ENCODE results near the gene TMEM245.
A peak's percentile ranks its signal among the peaks of the same experiment; 100 is the strongest.

Gene TMEM245

GRCh38 chr9:109020113-109020512, 99.6 kb downstream of the TMEM245 start:
- no peak for DNase-seq

DNA sequence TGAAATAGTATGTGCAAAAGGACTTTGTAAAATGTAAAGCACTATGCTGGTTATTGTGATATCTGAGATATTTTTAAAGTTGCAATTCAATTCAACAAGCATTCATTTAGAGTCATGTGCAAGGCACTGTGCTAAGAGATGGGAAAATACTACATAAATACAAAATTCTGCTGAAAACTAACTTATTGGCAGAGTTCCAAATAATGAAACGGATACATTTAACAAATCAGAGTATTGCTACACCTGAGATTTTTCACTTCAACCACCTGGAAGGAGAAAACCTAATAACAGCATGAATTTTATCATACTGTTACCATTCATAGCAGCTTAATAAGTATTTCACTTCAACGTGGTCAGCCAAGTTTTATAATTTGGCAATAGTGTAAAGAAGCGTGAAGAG, 100.3 kb downstream of the TMEM245 start:
- no peak for DNase-seq

DNA sequence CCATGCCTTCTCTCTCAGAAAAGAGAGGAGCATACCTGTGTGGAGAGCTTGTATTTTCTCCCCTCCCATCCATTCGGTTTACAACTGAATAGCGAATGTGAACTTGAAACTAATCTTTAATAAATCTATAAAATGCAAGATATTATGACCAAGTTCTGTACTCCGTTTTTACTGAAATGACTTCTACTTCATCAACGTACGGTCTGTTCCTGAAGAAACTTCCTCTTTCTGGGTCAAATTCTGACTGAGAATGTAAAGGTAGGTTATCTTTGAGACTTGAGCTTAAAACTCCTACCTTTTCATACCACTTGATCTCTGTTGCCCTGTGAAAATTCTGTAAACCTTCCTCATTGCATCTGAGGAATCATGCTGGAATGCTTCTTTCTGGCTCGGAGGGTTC, 102.3 kb downstream of the TMEM245 start:
- no peak for DNase-seq

- no peak for DNase-seq
These were observed 102.7 kb downstream of the TMEM245 start for GRCh38 chr9:109017061-109017460.

DNA sequence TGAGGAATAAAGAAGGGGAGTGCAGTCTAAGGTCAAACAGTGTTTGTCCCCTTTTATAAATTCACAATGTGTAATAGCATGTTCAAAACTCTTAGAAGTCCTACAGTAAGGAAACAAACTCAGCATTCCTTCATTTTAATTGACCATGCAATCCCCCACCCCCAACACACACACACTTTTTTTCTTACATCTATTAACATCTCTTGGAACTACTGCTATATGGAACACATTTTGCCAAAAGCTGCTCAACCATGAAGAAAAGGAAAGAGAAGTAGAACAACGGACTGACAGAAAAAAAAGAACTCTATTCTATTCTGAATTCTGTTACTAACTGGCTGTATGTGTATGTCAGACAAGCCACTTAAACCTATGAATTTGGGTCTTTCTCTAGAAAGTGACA, 103.6 kb downstream of the TMEM245 start:
- no peak for DNase-seq

- DNase-seq = no peak
These were observed 105.0 kb downstream of the TMEM245 start for GRCh38 chr9:109014608-109015280.

DNA sequence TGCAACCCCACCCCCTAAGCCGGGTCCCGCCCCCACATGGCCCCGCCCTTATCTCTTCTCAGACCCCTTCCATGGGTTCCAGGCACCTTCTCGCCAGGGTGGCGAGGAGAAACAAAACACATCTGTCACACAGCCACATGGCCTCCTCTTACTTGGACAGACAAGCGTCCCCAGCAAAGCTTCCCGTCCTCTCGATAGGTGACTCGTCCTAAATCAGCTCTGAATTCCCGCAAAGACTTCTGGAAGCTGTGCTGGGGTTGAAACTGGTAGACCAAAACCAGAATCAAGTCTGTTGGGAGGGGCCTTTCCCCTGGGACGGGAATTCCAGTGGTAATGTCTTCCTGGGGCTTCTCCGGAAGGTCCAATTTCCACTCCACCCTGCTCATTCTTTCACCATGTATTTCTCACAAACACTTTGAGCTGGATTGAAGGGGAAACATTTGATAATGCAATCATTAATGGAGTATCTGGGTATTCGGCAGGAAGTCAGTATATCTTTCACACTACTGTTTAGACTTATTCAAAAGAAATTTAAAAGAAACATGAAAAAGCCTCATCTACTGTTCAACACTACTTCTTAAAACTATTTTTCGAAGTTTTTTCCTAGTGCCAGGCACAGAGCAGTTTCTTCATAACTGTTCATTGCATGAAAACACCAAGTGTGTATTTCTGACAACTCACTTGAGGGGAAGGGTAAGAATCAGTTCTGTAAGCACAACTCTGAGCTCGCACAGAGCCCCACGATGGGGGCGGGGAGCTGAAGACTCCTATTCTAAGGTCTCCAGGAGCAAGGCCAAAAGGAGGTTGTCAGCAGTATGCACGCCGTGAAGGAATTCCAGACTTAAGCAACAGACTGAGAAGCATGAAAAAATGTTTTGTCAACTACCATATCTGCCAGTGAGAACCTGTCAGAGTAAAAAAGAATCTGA, 105.8 kb downstream of the TMEM245 start:
- DNase-seq = no peak

- DNase-seq = peak; percentile 83
These were observed 106.7 kb downstream of the TMEM245 start, which contains the start of gene CTNNAL1 for GRCh38 chr9:109012876-109013678. TSS of gene CTNNAL1 (minus strand) at chr9:109013499. CDS start at chr9:109013442, 57 bp downstream.

DNA sequence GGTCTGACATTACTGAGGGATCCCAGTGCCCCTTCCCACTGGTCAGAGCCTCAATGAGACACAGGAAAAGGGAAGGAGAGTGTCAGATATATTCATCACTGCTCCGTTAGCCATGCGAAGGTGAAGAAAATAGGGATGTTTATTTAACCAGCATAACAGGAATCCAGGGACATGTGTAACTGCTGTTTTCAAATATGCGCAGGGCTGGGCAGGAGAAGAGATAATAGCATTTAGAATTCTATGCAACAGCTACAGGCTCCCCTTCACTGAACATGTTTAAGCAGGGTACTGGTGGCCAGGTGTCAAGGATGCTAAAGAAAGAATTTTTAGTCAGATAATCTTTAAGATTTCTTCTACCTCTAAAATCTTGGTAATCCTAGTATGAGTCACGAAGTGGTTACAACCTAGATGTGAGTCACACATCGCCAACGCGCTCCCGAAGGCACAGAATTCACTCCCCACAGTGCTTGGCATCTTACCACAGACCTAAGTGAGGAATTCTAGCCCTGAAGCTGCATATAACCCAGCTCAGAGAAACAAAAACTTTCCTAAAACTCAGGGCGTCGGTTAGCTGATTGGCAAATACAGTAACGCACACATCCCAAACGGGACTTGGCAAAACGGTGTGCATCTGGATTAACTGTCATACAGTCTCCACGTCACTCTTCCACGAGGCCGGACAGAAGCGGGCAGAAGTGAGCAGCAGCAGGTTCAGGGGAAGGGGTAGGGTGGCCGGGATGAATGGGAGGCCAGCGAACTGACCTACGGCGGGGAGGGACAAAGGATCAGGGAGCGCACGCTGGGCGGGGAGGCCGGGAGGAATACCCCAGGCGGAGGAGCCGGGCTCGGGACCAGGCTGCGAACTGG, 107.5 kb downstream of the TMEM245 start:
- DNase-seq = peak; percentile 52

GRCh38 chr9:109011231-109011671, 108.5 kb downstream of the TMEM245 start:
- no peak for DNase-seq

- DNase-seq = peak; percentile 72
These were observed 109.0 kb downstream of the TMEM245 start for GRCh38 chr9:109010746-109011145.

- DNase-seq = no peak
These were observed 114.1 kb downstream of the TMEM245 start for GRCh38 chr9:109005678-109006077.

- no peak for DNase-seq
These were observed 116.6 kb downstream of the TMEM245 start for GRCh38 chr9:109003116-109003515.

GRCh38 chr9:109002141-109002540, 117.6 kb downstream of the TMEM245 start:
- DNase-seq = no peak

DNA sequence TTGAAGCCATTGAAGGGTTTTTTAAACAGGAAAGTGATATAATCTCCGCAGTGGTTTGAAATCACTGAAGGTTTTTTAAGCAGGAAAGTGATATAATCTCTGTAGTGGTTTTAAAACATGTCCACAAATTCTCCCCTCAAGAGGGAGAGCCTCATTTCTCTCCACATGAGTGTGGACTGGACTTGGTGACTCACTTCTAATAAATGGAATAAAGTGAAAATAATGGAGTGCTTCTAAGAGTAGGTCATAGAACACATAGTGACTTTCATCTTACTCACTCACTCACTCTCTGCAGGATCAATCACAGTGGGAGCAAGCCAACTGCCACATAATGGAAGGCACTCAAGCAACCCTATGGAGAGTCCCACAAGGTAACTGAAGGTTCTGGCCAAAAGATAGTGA, 118.5 kb downstream of the TMEM245 start:
- DNase-seq = no peak

GRCh38 chr9:108997112-108997511, 122.6 kb downstream of the TMEM245 start:
- DNase-seq = no peak

GRCh38 chr9:108996643-108997042, 123.1 kb downstream of the TMEM245 start:
- no peak for DNase-seq

DNA sequence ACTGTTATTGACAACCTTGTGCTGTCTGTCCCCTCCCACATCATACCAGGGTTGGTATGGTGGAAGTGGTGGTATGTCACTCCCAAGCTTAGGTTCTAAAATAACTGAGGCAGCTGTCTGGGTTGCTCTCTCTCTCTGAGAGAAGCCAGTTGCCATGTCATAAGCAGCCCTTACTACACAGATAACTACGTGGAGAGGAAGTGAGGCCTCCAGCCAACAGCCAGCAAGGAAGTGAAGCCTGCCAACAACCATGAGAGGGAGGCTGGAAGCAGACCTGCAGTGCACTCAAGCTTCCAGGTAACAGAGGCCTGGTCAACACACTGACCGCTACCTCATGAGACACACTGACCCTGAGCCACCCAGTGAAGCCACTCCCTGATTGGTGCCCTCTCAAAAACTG, 125.1 kb downstream of the TMEM245 start:
- peak; percentile 41 for DNase-seq

DNA sequence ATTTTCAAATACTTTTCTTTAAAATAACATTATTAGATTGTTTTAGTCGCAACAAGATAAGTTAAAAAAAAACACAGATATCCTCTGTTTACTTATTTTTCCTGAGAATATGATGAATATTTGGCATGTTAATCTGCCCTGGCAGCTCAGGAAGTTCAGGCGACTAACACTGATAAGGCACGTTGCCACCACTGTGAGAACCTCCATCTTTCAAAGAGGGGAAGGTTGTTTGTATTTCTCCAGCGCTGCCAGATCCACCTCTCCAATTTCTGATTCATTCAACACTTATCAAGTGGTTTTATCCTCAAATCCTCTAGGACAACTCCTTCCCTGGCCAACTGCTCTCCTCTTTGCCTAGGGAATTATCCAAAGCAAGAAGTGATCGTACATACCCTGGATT, 128.3 kb downstream of the TMEM245 start:
- no peak for DNase-seq

GRCh38 chr9:108983885-108984284, 135.9 kb downstream of the TMEM245 start:
- no peak for DNase-seq

DNA sequence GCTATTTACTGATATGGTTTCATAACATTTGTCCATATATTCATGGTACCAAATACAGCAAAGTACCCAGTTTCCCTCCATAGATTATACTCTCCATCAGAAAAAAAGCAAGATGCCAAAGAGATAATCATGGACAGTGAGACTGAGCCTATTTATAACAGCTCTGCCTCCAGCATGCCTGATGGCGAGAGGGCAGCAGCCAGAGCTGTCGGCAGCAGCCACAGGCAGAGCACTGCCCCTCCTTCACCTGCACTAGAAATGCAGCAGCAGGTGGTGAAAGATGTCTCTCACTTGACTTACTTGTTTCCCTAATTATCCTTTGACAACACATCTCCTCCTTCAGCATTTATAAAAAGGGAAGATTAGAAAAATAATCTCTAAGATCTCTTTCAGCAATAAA, 138.9 kb downstream of the TMEM245 start:
- DNase-seq = no peak

DNA sequence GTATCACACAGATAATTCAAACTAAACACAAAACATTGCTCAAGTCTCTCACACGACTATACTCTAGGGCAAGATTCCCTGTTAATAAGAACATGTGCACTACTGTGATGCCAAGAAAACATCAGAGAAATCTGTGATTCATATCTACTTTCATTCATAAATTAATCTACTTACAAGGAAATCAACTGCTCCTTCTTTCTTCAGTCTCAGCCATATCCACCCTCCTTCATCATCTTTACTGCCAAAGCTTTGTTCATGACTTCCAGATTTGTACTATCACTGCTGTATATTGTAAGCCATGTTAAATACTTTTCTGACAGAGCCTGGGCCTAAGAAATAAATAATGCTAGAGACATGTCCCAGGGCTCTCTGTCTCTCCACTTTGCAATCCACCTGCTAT, 141.5 kb downstream of the TMEM245 start:
- no peak for DNase-seq
